ENCODE results near the gene VASH1. TPM values are rescaled to one million over a fixed set of nuclear protein-coding genes. Genes with fewer than 3 reads are reported as not detected.

VASH1 gene
- total RNA-seq, 2 donors from 2014 or later, result 2.9 to 3.6 TPM

DNA sequence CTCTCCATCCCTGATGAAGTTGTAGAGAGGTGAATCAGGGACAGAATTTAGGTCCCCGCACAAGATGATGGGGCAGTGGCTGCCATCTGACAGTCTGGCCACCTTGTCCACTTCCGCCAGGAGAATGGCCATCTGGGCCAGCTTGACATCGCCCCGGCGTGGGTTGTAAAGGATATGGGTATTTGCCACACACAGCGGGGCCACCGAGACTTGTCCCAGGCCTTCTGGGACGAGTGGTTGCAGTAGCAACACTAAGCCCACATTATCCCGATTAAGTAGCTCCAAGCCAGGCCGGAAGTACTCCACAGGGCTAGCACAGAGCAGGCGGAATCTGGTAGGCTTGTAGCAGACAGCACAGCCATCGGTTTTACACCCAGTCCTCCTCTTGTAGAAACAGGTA, 45.2 kb downstream of the VASH1 start:
- H3K4me3 ChIP-seq, result no peak overlapping the region
- H3K36me3 ChIP-seq, result no peaks in the 10 kb centered on the region
- no peak overlapping the region for H3K9ac ChIP-seq (ENCODE audit: low read depth in 2 of 2, low read length in 2 of 2)
- intact Hi-C loops (cut with DNase I), result no loop called here
- H3K9me3 ChIP-seq, result no peaks in the 10 kb centered on the region
- no peaks in the 10 kb centered on the region for H3K4me1 ChIP-seq
- no peak overlapping the region for H3K27ac ChIP-seq
- no peak for DNase-seq
- H3K27me3 ChIP-seq, result no peaks in the 10 kb centered on the region
- TF ChIP-seq, protein P1, sequence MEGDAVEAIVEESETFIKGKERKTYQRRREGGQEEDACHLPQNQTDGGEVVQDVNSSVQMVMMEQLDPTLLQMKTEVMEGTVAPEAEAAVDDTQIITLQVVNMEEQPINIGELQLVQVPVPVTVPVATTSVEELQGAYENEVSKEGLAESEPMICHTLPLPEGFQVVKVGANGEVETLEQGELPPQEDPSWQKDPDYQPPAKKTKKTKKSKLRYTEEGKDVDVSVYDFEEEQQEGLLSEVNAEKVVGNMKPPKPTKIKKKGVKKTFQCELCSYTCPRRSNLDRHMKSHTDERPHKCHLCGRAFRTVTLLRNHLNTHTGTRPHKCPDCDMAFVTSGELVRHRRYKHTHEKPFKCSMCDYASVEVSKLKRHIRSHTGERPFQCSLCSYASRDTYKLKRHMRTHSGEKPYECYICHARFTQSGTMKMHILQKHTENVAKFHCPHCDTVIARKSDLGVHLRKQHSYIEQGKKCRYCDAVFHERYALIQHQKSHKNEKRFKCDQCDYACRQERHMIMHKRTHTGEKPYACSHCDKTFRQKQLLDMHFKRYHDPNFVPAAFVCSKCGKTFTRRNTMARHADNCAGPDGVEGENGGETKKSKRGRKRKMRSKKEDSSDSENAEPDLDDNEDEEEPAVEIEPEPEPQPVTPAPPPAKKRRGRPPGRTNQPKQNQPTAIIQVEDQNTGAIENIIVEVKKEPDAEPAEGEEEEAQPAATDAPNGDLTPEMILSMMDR (IDR thresholded peaks at IDR 0.05), result no peak

- H3K27me3 ChIP-seq, result no peaks in the 10 kb centered on the region
- H3K36me3 ChIP-seq, result no peaks in the 10 kb centered on the region
- intact Hi-C loops (cut with DNase I), result no loop called here
These were observed 46.7 kb downstream of the VASH1 start for GRCh38 chr14:76808011-76808410.

GRCh38 chr14:76808990-76809389, 47.7 kb downstream of the VASH1 start:
- no peak overlapping the region for H3K27ac ChIP-seq
- H3K9me3 ChIP-seq, result no peaks in the 10 kb centered on the region
- no peaks in the 10 kb centered on the region for H3K4me1 ChIP-seq
- no peak for DNase-seq
- no peak overlapping the region for H3K9ac ChIP-seq (ENCODE audit: low read depth in 2 of 2, low read length in 2 of 2)
- TF ChIP-seq, protein P1 (IDR thresholded peaks at IDR 0.05), result no peak
- H3K27me3 ChIP-seq, result no peaks in the 10 kb centered on the region
- H3K4me3 ChIP-seq, result no peak overlapping the region
- no peaks in the 10 kb centered on the region for H3K36me3 ChIP-seq
- intact Hi-C loops (cut with DNase I), result no loop called here

More at GRCh38 chr14:76808011-76808410, 46.7 kb downstream of the VASH1 start:
- TF ChIP-seq, protein P1 (IDR thresholded peaks at IDR 0.05), result no peak
- H3K4me3 ChIP-seq, result no peak overlapping the region
- no peak for DNase-seq
- no peak overlapping the region for H3K9ac ChIP-seq (ENCODE audit: low read depth in 2 of 2, low read length in 2 of 2)
- H3K4me1 ChIP-seq, result no peaks in the 10 kb centered on the region
- H3K9me3 ChIP-seq, result no peaks in the 10 kb centered on the region
- no peak overlapping the region for H3K27ac ChIP-seq

DNA sequence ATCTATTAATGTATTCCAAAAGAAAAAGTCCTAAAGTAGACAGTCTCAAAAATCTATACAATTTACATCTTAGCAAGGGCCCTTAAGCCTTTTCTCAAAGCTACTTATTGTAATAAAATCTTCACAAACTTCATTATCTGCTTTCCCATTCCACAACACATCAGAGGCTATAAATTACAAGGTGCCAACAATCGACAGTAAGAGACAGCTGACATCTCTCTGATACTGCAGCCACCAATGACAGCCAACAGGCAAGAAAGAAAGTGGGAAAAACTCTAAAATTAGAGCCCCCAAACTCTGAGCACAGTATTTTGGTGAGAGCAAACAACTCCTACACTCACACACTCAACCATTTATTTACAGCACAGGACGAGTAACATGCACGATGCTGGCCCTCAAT, 49.3 kb downstream of the VASH1 start:
- Histone ChIP-seq H3K9ac (ENCODE audit: low read depth in 2 of 2, low read length in 2 of 2) (no peak overlapping the region), H3K27me3 (no peaks in the 10 kb centered on the region), H3K27ac (peak overlapping the region; percentile 20), H3K4me1 (no peaks in the 10 kb centered on the region), H3K36me3 (no peaks in the 10 kb centered on the region), H3K4me3 (no peak overlapping the region), H3K9me3 (no peaks in the 10 kb centered on the region)
- DNase-seq, result no peak
- TF ChIP-seq, protein P1 (IDR thresholded peaks at IDR 0.05), result no peak
- intact Hi-C loops (cut with DNase I), result no loop called here

- peak; percentile 35 for DNase-seq
- Histone ChIP-seq H3K27me3 (no peaks in the 10 kb centered on the region), H3K36me3 (no peaks in the 10 kb centered on the region), H3K4me3 (peak overlapping the region; percentile 7), H3K9me3 (no peaks in the 10 kb centered on the region), H3K4me1 (no peaks in the 10 kb centered on the region), H3K9ac (ENCODE audit: low read depth in 2 of 2, low read length in 2 of 2) (peak overlapping the region; percentile 52 to 70), H3K27ac (peak overlapping the region; percentile 20)
- TF ChIP-seq, protein P1 (IDR thresholded peaks at IDR 0.05), result no peak
- intact Hi-C loops (cut with DNase I), result no loop called here
These were observed 49.7 kb downstream of the VASH1 start for GRCh38 chr14:76810953-76811400.
